Stimulated activated CD8-positive, alpha-beta memory T cell treated with anti-CD3 and anti-CD28 coated beads, Interleukin-12 subunit alpha, Interleukin-12 subunit beta, amount 100 ng/mL, for 4 hours (primary cell): ENCODE data around the gene HBS1L.

ENCODE experiments used
- DNase-seq: peaks from one replicate; pipeline ENCODE4 v3.0.0-alpha.2; 2020; ENCODE audit warnings: low read depth

HBS1L gene

GRCh38 chr6:134999107-134999506, 55.5 kb downstream of the HBS1L start:
- DNase-seq: no peak

- no peak for DNase-seq
Observed at GRCh38 chr6:134997133-134997995, 57.3 kb downstream of the HBS1L start.

GRCh38 chr6:134995536-134995935, 59.1 kb downstream of the HBS1L start:
- no peak for DNase-seq

- DNase-seq: no peak
Observed at GRCh38 chr6:134994431-134994830, 60.2 kb downstream of the HBS1L start.

- DNase-seq: no peak
Observed at GRCh38 chr6:134992155-134992554, 62.5 kb downstream of the HBS1L start.

GRCh38 chr6:134990262-134990661, 64.4 kb downstream of the HBS1L start:
- no peak for DNase-seq

- no peak for DNase-seq
Observed at GRCh38 chr6:134984821-134985220, 69.8 kb downstream of the HBS1L start.

- no peak for DNase-seq
Observed at GRCh38 chr6:134983823-134984222, 70.8 kb downstream of the HBS1L start.

GRCh38 chr6:134982161-134982560, 72.5 kb downstream of the HBS1L start:
- no peak for DNase-seq

- no peak for DNase-seq
Observed at GRCh38 chr6:134980846-134981245, 73.8 kb downstream of the HBS1L start.

GRCh38 chr6:134979142-134979541, 75.5 kb downstream of the HBS1L start:
- no peak for DNase-seq

GRCh38 chr6:134974370-134974769, 80.3 kb downstream of the HBS1L start:
- DNase-seq: no peak

GRCh38 chr6:134967711-134968110, 86.9 kb downstream of the HBS1L start:
- DNase-seq: no peak

- DNase-seq: no peak
Observed at GRCh38 chr6:134964451-134965203, 90.0 kb downstream of the HBS1L start.

- no peak for DNase-seq
Observed at GRCh38 chr6:134962421-134962820, 92.2 kb downstream of the HBS1L start.

GRCh38 chr6:134961366-134961765, 93.3 kb downstream of the HBS1L start:
- no peak for DNase-seq

GRCh38 chr6:134959603-134960002, 95.0 kb downstream of the HBS1L start:
- no peak for DNase-seq

GRCh38 chr6:134956676-134957075, 97.9 kb downstream of the HBS1L start:
- no peak for DNase-seq

- DNase-seq: no peak
Observed at GRCh38 chr6:134956032-134956431, 98.6 kb downstream of the HBS1L start.

- DNase-seq: no peak
Observed at GRCh38 chr6:134954272-134955000, 100.2 kb downstream of the HBS1L start.

- DNase-seq: no peak
Observed at GRCh38 chr6:134951494-134952263, 102.9 kb downstream of the HBS1L start.

GRCh38 chr6:134950482-134950881, 104.1 kb downstream of the HBS1L start:
- no peak for DNase-seq
